Measurements from ENCODE around the gene TBC1D4.

GRCh38 chr13:75416327-75417011, 65.5 kb downstream of the TBC1D4 start:
- TF ChIP-seq CTCF (IDR thresholded peaks at IDR 0.05; ENCODE audit: poor library complexity, severe bottlenecking), result no peak
- no peak for TF ChIP-seq EZH2 (IDR thresholded peaks at IDR 0.05; ENCODE audit: borderline replicate concordance, insufficient read depth, low read length, poor library complexity, severe bottlenecking)
